Effector memory CD4-positive, alpha-beta T cell (primary cell): ENCODE measurements around the gene ZNF652.
A peak's percentile ranks its signal among the peaks of the same experiment; 100 is the strongest.
"Not testable (repeated sequence)": the region's sequence is repeated elsewhere in the genome, so short reads cannot be mapped to it uniquely, and the experiment has no call there.

Source experiments
- DNase-seq, 3 donors: peaks; one replicate each; pipeline ENCODE4 v3.0.0-alpha.2; 2020
- H3K27ac ChIP-seq: 2 replicates; pipeline ENCODE4 v1.7.0; 2013; ENCODE audit warnings: mild to moderate bottlenecking, low read length, moderate library complexity; ENCODE audit not compliant: insufficient read depth, poor library complexity, severe bottlenecking
- H3K27me3 ChIP-seq: replicated peaks from 2 replicates; pipeline ENCODE4 v1.7.0; 2013; ENCODE audit warnings: mild to moderate bottlenecking, low read length; ENCODE audit not compliant: insufficient read depth, control insufficient read depth, poor library complexity, severe bottlenecking
- H3K36me3 ChIP-seq: 2 replicates; pipeline ENCODE4 v1.7.0; 2013; ENCODE audit warnings: mild to moderate bottlenecking, low read length, moderate library complexity; ENCODE audit not compliant: control insufficient read depth, insufficient read depth
- H3K4me1 ChIP-seq: 2 replicates; pipeline ENCODE4 v1.7.0; 2013; ENCODE audit warnings: low read length, mild to moderate bottlenecking; ENCODE audit not compliant: control insufficient read depth, insufficient read depth, poor library complexity, severe bottlenecking
- H3K4me3 ChIP-seq: 2 replicates; pipeline ENCODE4 v1.7.0; 2013; ENCODE audit warnings: low read length, low read depth, mild to moderate bottlenecking; ENCODE audit not compliant: insufficient read depth, poor library complexity, severe bottlenecking
- H3K9me3 ChIP-seq: 2 replicates; pipeline ENCODE4 v1.7.0; 2013; ENCODE audit warnings: mild to moderate bottlenecking, low read length, moderate library complexity; ENCODE audit not compliant: control insufficient read depth

Gene ZNF652

DNA sequence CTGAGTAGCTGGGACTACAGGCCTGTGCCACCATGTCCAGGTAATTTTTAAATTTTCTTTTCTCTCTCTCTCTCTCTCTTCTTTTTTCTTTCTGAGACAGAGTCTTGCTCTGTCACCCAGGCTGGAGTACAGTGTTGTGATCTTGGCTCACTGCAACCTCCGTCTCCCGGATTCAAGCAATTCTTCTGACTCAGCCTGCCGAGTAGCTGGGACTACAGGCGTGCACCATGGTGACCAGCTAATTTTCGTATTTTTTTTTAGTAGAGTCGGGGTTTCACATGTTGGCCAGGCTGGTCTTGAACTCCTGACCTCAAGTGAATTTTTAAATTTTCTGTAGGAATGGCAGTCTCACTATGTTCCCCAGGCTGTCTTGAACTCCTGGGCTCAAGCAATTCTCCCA lies 11.1 kb upstream of the ZNF652 start:
- Histone ChIP-seq H3K9me3 (no peaks in the 10 kb centered on the region), H3K36me3 (no peaks in the 10 kb centered on the region), H3K4me3 (no peak overlapping the region), H3K4me1 (no peaks in the 10 kb centered on the region), H3K27me3 (no peaks in the 10 kb centered on the region), H3K27ac (no peak overlapping the region)
- no peak for DNase-seq

DNA sequence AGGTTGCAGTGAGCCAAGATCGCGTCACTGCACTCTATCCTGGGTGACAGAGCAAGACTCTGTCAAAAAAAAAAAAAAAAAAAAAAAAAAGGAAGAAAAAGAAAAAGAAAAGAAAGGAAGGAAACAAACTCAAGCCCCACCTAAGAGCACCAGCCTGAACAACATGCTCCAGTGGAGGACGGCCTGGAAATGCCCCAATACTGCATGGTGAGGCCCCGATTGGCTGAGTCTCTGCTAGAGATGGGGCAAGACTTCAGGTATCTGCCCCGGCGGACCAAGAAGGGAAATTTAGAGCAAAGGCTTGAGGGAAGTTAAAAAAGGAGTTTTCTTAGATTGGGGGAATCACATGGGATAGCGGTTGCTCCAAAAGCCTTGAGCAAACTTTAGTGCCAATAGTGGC lies 10.4 kb upstream of the ZNF652 start:
- H3K36me3 ChIP-seq = no peaks in the 10 kb centered on the region
- H3K4me3 ChIP-seq = no peak overlapping the region
- no peaks in the 10 kb centered on the region for H3K9me3 ChIP-seq
- DNase-seq = no peak
- H3K27ac ChIP-seq = no peak overlapping the region
- no peaks in the 10 kb centered on the region for H3K27me3 ChIP-seq
- H3K4me1 ChIP-seq = no peaks in the 10 kb centered on the region

DNA sequence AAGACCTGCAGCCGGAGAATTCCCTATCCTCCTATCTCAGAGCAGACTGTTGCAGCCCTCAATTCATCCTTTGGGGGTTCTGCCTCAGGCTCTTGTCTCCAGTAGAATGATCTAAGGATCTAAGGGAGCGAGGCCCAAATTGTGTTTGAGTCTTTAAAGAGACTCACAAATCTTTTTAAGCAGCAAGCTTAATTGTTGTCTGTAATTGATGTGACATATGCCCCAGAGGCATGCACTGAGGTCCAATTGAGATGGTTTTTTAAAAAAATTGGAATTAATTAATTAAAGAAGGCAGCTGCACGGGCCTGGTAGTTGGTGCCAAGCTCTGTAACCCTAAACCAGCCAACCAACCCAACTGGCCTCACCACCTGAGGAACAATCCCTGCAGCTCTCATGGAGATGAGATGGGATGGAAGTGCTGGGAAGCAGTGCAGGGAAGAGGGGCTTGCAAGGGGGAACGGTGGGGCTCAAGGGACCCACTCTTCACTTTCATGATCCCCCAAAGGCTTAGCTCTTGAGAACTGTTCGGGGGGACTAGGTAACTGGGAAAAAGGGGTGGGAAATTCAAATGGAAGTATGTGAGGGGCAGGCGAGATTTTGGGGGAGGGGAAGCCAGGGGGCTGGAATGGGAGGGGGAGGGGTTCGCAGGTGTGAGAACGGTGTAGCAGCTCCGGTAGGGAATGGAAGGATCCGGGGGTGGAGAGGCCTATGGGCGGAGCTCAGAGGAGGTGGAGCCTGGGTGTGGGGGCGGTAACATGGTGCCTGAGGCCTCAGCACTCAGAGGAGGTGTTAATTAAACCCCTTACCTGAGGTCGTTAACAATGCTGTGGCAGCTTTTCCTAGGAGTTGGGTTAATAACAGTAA lies 9.2 kb upstream of the ZNF652 start:
- no peaks in the 10 kb centered on the region for H3K9me3 ChIP-seq
- no peak overlapping the region for H3K4me3 ChIP-seq
- no peaks in the 10 kb centered on the region for H3K36me3 ChIP-seq
- no peaks in the 10 kb centered on the region for H3K4me1 ChIP-seq
- DNase-seq = no peak
- no peaks in the 10 kb centered on the region for H3K27me3 ChIP-seq
- no peak overlapping the region for H3K27ac ChIP-seq

DNA sequence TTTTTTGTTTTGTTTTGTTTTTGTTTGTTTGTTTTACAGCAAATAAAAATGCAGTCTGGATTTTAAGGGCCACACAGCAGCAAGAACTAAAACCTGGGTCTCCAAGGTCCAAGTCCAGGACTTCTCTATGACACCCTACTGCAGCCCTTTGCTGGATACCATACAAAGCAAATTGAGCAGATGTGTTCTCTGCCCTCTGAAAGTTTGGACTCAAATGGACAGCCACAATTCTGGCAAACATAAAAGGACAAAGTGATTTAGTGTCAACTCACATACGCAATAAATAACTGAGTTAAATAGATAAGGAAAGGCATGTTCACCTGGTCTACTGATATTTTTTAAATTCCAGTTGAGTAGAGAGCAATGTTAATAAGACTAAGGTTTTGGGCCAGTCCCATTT lies 7.7 kb upstream of the ZNF652 start:
- Histone ChIP-seq H3K36me3 (no peaks in the 10 kb centered on the region), H3K27me3 (no peaks in the 10 kb centered on the region), H3K27ac (no peak overlapping the region), H3K4me1 (peaks cover 4% of the 10 kb centered on the region), H3K9me3 (no peaks in the 10 kb centered on the region), H3K4me3 (no peak overlapping the region)
- DNase-seq = no peak

DNA sequence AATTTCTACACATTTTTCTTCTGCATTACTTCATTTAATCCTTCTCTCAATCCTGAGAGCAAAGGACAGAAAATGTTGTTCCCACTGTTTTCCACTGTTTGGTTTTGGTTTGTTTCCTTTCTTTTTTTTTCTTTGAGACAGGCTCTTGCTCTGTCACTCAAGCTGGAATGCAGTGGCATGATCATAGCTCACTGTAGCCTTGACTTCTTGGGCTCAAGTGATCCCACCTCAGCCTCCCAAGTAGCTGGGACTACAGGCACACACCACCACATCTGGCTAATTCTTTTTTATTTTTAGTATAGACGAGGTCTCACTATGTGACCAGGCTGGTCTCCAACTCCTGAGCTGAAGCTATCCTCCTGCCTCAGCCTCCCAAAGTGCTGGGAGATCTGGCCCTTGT lies 7.0 kb upstream of the ZNF652 start:
- Histone ChIP-seq H3K27me3 (no peaks in the 10 kb centered on the region), H3K9me3 (no peaks in the 10 kb centered on the region), H3K27ac (no peak overlapping the region), H3K4me1 (peaks cover 4% of the 10 kb centered on the region), H3K36me3 (no peaks in the 10 kb centered on the region), H3K4me3 (no peak overlapping the region)
- DNase-seq = no peak

DNA sequence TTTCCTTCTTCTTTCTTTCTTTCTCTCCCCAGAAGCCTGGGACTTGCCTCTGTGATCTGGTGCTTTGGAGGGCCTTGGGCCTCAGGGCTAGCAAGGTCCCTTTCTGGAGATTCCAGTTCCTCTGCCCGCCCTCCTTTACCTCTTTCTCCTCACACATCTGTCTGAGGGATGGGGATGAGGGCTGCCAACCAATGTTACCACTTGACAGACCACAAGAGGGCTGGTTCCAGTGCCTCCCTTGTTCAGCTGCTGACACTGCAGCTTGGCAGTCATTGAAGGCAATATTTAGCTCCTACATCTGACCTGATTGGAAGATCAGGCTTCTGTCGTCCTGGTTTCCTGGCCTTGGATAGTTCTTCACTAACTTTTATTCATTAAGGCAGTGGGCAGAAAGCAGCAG lies 3.6 kb upstream of the ZNF652 start:
- H3K9me3 ChIP-seq = no peaks in the 10 kb centered on the region
- no peaks in the 10 kb centered on the region for H3K27me3 ChIP-seq
- H3K4me1 ChIP-seq = peaks cover 7% of the 10 kb centered on the region
- DNase-seq = peak in 1 of 3 donors; percentile 16
- H3K36me3 ChIP-seq = no peaks in the 10 kb centered on the region
- no peak overlapping the region for H3K27ac ChIP-seq
- no peak overlapping the region for H3K4me3 ChIP-seq

DNA sequence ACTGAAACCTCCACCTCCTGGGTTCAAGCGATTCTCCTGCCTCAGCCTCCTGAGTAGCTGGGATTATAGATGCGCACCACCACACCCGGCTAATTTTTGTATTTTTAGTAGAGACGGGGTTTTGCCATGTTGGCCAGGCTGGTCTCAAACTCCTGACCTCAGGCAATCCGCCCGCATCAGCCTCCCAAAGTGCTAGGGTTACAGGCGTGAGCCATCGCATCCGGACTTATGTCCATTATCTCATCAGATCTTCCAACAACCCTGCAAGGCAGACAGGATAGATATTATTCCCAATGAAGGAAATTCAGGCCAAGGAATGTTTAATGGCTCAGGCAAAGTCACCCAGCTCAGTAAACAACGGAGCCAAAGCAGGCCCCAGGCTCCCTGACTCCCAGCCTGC lies 3.1 kb upstream of the ZNF652 start:
- DNase-seq, H3K27me3 ChIP-seq, H3K9me3 ChIP-seq, H3K27ac ChIP-seq, H3K4me1 ChIP-seq, H3K4me3 ChIP-seq, H3K36me3 ChIP-seq: not testable (repeated sequence)

DNA sequence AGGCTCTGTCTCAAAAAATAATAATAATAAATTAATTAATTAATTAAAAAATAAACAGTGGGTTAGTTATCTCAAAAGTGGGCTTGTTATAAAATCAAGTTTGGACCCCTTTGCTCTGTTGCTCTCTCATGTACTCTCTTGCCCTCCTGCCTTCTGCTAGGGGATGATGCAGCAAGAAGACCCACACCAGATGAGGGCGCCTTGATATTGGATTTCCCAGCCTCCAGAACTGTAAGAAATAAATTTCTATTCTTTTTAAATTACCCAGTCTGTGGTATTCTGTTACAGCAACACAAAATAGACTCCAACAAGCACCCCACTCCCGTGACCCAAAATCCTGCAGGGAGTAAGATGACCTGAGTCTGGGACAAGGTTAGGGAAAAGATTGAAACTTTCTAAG lies 2.1 kb upstream of the ZNF652 start:
- H3K4me1 ChIP-seq = peaks cover 20% of the 10 kb centered on the region
- no peak overlapping the region for H3K4me3 ChIP-seq
- no peak for DNase-seq
- H3K9me3 ChIP-seq = no peaks in the 10 kb centered on the region
- no peaks in the 10 kb centered on the region for H3K36me3 ChIP-seq
- no peak overlapping the region for H3K27ac ChIP-seq
- H3K27me3 ChIP-seq = no peaks in the 10 kb centered on the region

DNA sequence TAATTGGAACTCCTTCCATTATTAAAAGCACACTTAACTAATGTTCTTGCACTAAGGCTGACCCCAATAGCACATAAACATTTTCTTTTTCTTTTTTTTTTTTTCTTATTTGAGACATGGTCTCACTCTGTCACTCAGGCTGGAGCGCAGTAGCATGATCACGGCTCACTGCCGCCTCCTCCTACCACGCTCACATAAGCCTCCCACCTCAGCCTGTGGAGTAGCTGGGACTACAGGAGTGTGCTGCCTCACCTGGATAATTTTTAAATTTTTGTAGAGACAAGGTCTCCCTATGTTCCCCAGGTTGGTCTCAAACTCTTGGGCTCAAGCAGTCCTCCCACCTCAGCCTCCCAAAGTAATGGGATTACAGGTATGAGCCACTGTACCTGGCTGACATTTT lies 1.2 kb upstream of the ZNF652 start:
- Histone ChIP-seq H3K36me3 (no peaks in the 10 kb centered on the region), H3K4me1 (peaks cover 27% of the 10 kb centered on the region)

DNA sequence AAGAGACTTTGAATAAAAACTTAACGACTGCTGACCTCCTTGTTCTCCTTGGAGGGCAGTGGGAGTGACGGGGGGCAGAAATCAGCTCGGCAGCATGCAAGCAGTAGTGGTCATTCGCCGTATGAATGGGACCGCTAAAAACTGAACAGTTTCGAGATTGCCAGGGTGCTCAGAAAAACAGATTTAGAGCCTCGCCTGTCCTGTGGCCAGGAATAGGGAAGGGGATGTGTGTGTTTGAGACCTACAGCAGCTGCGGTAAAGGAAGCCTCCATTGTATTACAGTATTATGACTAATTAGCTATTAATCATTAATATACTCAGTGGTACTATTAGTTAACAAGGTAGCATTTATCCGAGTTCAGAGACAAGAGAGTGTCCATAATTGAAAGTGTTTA lies 670 bp upstream of the ZNF652 start:
- Histone ChIP-seq H3K27me3 (no peaks in the 10 kb centered on the region), H3K9me3 (no peaks in the 10 kb centered on the region), H3K4me1 (peaks cover 32% of the 10 kb centered on the region), H3K36me3 (no peaks in the 10 kb centered on the region), H3K4me3 (peak overlapping the region; percentile 48), H3K27ac (peak overlapping the region; percentile 83)
- DNase-seq = no peak

More for the DNA sequence above, 1.2 kb upstream of the ZNF652 start:
- Histone ChIP-seq H3K27ac (no peak overlapping the region), H3K4me3 (no peak overlapping the region), H3K9me3 (no peaks in the 10 kb centered on the region), H3K27me3 (no peaks in the 10 kb centered on the region)
- no peak for DNase-seq
